HUES48 (cell line): ENCODE data around the gene ATF6.

Experiments used
- H3K27ac ChIP-seq: one replicate; pipeline ENCODE4 v1.7.0; 2013; ENCODE audit warnings: low read depth, low read length, inconsistent platforms
- H3K27me3 ChIP-seq: 2 replicates; pipeline ENCODE4 v1.6.1; 2013; ENCODE audit warnings: mild to moderate bottlenecking, low read length; ENCODE audit not compliant: control insufficient read depth, insufficient read depth
- H3K36me3 ChIP-seq: 2 replicates; pipeline ENCODE4 v1.6.1; 2013; ENCODE audit warnings: low read length; ENCODE audit not compliant: control insufficient read depth, insufficient read depth
- H3K4me1 ChIP-seq: 2 replicates; pipeline ENCODE4 v1.6.1; 2013; ENCODE audit warnings: mild to moderate bottlenecking, low read length; ENCODE audit not compliant: control insufficient read depth, insufficient read depth
- H3K4me3 ChIP-seq: 2 replicates; pipeline ENCODE4 v1.5.1; 2013; ENCODE audit warnings: mild to moderate bottlenecking, low read depth, low read length
- H3K9ac ChIP-seq: 2 replicates; pipeline ENCODE4 v1.6.1; 2013; ENCODE audit warnings: mild to moderate bottlenecking, low read depth, low read length, moderate library complexity
- H3K9me3 ChIP-seq: 2 replicates; pipeline ENCODE4 v1.6.1; 2013; ENCODE audit warnings: low read length; ENCODE audit not compliant: control insufficient read depth, insufficient read depth

Gene ATF6

DNA sequence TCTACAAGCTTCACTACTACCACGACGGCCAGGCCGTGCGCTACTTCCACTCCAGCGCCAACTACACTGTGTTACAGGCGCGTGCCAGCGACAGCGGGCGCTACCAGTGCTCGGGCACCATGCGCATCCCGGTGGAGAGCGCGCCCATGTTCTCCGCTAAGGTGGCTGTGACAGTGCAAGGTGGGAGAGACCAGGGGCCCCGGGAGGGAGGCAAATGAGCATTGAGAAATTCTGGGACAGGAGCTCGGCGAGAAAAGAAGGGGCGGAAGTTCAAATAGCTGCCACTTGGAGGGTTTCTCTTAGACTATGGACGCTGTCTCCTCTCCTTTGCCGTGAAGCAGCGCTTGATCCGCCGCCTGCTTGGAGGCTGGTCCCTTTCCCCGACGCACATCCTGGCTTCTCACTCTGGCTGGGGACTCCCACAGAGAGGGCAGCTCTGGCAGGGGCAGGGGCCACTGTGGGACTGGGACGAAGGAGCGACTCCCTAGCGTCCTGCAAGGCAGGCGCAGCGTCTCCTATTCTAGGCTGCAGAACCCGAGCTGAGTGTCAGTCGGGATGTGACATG lies 40.1 kb upstream of the ATF6 start:
- H3K4me1 ChIP-seq: peaks cover 15% of the 10 kb centered on the region

DNA sequence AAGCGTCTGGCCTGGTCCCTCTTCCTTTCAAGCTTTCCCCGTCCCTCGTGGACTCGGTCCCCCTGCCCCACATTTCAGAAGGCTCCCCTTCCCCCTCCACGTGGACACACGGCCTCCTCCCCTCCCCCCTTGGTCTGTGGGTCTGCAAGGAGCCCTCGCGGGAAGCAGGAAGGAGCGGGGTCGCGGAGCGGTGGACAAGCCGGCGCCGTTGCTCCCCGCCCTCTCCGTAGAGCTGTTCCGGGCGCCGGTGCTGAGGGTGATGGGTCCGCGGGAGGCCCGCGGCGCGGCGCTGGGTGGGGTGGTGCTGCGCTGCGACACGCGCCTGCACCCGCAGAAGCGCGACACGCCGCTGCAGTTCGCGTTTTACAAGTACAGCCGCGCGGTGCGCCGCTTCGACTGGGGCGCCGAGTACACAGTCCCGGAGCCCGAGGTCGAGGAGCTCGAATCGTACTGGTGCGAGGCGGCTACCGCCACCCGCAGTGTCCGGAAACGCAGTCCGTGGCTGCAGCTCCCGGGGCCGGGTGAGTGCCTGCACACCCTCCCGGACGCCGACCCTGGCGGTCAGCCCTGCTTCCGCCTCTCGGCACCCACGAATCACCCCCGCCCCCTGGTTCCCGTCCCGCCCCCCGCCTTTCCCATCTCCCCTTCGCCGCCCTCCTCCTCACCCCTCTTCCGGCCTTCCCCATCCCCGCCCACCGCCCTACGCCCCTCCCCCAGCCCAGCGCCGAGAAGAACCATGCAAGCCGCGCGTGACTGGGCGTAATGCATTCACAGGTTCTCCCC lies 39.5 kb upstream of the ATF6 start:
- peak overlapping the region; percentile 68 for H3K27ac ChIP-seq
- peaks cover 21% of the 10 kb centered on the region for H3K4me1 ChIP-seq
- no peaks in the 10 kb centered on the region for H3K9me3 ChIP-seq
- H3K36me3 ChIP-seq: no peaks in the 10 kb centered on the region
- H3K9ac ChIP-seq: peak overlapping the region; percentile 83
- H3K27me3 ChIP-seq: peaks cover 50% of the 10 kb centered on the region
- H3K4me3 ChIP-seq: peak overlapping the region; percentile 82

More for the DNA sequence above, 40.1 kb upstream of the ATF6 start:
- Histone ChIP-seq H3K36me3 (no peaks in the 10 kb centered on the region), H3K9ac (no peak overlapping the region), H3K27ac (no peak overlapping the region), H3K27me3 (peaks cover 50% of the 10 kb centered on the region), H3K4me3 (peak overlapping the region; percentile 82), H3K9me3 (no peaks in the 10 kb centered on the region)

DNA sequence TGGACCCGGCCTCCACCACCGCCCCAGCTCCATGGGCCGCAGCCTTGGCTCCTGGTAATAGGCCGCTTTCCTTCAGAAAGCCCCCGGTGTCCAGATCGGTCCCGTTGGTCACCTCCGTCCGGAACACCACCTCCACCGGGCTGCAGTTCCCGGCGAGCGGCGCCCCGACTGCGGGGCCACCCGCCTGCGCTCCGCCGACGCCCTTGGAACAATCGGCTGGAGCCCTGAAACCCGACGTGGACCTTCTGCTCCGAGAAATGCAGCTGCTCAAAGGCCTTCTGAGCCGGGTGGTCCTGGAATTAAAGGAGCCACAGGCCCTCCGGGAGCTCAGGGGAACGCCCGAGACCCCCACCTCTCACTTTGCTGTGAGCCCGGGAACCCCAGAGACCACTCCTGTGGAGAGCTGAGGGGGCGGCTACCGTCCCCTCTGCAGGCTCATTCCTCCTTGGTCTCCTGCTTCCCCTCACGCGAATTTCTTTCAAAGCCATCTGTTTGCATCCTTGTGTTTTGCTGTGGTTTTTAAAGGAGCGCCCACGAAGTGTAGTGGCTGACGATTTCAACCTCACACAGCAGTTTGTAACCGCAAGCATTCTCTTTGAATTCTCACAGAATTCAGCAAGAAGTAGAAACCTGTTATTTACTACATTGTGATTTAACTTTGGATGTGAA lies 38.7 kb upstream of the ATF6 start:
- H3K9me3 ChIP-seq: no peaks in the 10 kb centered on the region
- H3K36me3 ChIP-seq: no peaks in the 10 kb centered on the region
- H3K4me1 ChIP-seq: peaks cover 21% of the 10 kb centered on the region
- peak overlapping the region; percentile 82 for H3K4me3 ChIP-seq
- peak overlapping the region; percentile 68 for H3K27ac ChIP-seq
- peaks cover 47% of the 10 kb centered on the region for H3K27me3 ChIP-seq
- peak overlapping the region; percentile 83 for H3K9ac ChIP-seq

DNA sequence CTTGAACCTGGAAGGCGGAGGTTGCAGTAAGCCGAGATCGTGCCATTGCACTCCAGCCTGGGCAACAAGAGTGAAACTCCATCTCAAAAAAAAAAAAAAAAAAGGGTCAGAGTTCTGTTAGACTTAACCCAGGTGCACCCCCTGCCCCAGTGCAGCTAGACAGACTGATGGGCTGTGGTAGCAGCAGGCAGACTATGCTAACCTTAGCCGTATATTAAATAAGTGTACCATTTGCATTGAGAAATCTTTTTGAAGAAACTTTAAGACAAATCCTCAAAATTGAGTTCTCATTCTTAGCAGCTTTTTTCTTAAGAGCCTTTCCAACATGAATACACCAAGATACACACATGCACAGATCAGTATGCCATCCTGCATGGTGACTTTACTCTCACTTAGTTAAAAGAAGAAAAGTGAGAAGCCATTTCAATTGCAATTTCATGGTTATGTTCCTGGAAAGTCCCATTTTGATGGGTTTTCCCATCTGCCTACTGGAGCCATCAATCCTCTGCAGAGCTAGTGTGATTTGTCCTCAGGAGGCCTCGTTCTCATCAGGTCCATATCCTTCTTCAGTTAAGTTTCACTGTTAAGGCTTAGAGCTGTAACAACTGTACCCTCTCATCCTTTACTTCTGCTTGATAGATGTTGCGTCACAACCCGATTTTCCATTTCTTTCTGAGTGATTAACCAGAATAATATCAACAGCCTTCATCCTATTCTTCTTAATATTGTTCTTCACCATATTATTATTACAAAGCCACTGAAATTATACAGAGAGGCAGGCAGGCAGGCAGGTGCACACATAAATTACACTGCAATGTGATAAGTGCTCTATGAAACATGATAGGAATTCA lies 37.5 kb upstream of the ATF6 start:
- Histone ChIP-seq H3K36me3 (no peaks in the 10 kb centered on the region), H3K9me3 (no peaks in the 10 kb centered on the region), H3K4me1 (peaks cover 21% of the 10 kb centered on the region), H3K4me3 (no peak overlapping the region), H3K9ac (no peak overlapping the region), H3K27ac (no peak overlapping the region), H3K27me3 (peaks cover 39% of the 10 kb centered on the region)

DNA sequence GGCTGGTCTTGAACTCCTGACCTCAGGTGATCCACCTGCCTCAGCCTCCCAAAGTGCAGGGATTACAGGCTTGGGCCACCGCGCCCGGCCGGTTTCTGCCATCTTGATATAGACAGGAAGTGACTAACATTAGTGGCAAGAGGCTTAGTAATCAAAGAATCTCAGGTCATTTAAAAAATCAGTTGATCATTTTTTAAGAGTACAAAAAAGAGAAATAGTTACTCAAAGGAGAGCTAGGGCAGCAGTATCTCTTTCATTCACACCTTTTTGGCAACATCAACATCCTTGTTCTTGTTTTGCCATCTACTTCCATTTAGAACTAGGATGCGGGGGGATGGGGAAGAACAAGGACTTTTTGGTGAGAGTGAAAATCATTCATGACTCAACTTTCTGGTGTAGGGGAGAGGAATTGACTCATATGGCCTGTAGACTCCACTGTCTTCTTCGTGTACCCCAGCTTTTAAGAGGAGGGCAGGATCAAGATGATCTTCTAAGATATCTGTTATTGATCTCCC lies 36.0 kb upstream of the ATF6 start:
- Histone ChIP-seq H3K4me1 (peaks cover 21% of the 10 kb centered on the region), H3K27ac (no peak overlapping the region), H3K27me3 (peaks cover 25% of the 10 kb centered on the region), H3K36me3 (no peaks in the 10 kb centered on the region), H3K9ac (no peak overlapping the region), H3K9me3 (no peaks in the 10 kb centered on the region), H3K4me3 (no peak overlapping the region)

DNA sequence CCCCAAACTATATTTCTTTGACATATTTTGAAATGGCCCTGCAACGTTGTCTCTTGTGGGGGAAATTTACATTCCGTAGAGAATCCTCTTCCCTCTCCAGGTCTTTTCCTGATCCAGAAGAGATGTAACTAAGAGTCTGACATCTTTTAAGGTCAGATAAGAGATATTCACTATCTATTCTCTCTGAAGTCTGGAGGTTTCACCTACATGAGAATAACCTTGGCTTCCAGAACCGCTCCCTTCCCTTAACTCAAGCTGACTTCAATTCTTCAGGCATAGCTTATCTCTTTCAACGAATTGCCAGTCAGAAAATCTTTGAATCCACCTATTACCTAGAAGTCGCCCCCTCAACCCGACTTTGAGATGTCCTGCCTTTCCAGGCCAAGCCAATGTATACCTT lies 34.9 kb upstream of the ATF6 start:
- Histone ChIP-seq H3K4me3 (no peak overlapping the region), H3K9ac (no peak overlapping the region), H3K4me1 (peaks cover 27% of the 10 kb centered on the region), H3K27me3 (peaks cover 14% of the 10 kb centered on the region), H3K9me3 (no peaks in the 10 kb centered on the region), H3K27ac (no peak overlapping the region), H3K36me3 (no peaks in the 10 kb centered on the region)

DNA sequence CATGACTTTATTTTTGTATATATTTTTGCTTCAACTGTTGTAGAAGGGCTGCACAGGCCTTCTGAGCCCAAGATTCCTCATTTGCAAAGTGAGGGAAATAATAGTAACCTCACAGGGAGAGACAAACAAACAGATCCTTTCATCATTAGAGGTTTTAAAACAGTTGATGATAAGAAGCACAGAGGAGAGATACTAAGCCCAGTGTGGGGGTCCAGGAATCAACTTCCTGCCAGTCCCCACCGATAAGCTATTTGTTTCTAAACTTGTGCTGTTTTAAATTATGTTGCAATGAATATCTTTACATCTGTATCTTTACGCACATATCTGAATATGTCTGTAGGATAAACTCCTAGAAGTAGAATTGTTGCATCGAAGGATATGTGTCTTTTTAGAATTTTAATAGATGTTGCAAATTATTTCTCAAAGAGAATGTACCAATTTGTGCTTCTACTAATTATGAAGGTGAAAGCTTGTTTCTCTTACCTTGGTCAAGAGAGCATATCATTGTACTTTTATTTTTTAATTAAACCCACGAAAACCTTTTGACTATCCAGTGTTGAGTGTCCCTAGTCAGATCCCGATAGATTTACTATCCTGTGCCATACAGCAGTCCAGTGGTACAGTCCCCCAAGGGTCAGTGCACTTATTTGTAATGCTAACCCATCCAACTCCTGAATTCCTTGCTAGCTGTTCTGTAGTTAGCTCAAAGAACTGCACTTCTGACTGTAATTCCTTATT lies 34.0 kb upstream of the ATF6 start:
- Histone ChIP-seq H3K9me3 (no peaks in the 10 kb centered on the region), H3K36me3 (no peaks in the 10 kb centered on the region), H3K4me3 (no peak overlapping the region), H3K4me1 (peaks cover 36% of the 10 kb centered on the region), H3K27ac (no peak overlapping the region), H3K9ac (no peak overlapping the region), H3K27me3 (peaks cover 8% of the 10 kb centered on the region)

DNA sequence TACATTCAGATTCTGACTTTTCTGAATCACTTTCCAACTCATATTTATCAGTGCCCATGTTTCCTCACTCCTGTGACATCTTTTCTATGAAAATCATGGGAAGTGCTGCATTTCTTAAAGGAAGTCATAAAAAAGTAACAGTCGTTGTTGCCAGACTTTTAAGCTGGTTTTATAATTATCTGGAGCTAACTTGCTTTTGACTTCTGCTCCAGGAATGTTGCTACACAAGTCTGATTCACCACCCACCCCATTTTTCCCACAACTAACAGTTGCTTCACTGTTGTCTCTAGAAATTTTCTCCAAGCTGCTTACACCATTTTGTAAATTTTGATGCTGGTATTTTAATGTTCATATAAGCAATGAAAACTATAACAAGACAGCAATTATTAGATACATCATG lies 32.6 kb upstream of the ATF6 start:
- Histone ChIP-seq H3K36me3 (no peaks in the 10 kb centered on the region), H3K4me1 (peaks cover 42% of the 10 kb centered on the region), H3K4me3 (no peak overlapping the region), H3K27ac (no peak overlapping the region), H3K9me3 (no peaks in the 10 kb centered on the region), H3K27me3 (peaks cover 3% of the 10 kb centered on the region), H3K9ac (no peak overlapping the region)

DNA sequence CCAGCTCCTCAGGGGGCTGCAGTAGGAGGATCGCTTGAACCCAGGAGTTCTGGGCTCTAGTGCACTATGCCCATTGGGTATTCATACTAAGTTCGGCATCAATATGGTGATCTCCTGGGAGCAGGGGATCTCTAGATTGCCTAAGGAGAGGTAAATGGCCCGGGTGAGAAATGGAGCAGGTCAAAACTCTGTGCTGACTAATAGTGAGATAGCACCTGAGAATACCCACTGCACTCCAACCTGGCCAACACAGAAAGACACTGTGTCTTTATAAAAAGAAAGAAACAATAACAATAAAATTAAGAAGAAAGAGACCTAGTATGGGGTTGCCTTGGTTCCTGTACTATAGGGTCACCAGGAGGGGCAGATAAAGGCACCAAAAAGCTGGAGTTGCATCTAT lies 30.3 kb upstream of the ATF6 start:
- Histone ChIP-seq H3K27ac (no peak overlapping the region), H3K27me3 (no peaks in the 10 kb centered on the region), H3K4me1 (peaks cover 33% of the 10 kb centered on the region)

DNA sequence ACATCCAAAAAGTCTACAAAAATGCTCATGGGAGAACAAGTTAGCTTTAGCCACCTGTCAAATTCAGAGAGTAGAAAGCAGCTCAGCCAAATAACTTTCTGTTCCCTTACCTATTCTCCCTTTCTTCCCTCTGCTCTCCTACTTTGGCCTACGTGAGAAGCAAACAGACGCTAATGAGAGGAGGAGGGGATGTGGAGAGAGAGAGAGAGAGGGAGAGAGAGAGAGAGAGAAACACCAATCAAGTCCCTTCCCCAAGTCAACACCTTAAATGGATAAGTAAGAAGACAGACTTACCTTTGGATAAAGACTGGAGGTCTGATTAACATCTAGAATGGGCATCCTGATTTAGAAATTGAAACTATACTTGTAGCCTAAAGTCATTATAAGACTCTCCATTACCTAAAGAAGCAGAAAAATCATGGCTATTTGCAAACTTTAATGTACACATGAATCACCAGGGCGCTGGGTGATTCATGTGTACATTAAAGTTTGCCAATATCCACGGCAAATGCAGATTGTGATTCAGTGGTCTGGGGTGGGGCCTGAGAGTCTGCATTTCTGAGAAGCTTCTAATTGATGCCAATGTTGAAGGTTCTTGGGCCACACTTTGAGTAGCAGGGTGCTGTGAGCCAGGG lies 29.7 kb upstream of the ATF6 start:
- H3K36me3 ChIP-seq: no peaks in the 10 kb centered on the region
- H3K27me3 ChIP-seq: no peaks in the 10 kb centered on the region
- H3K4me3 ChIP-seq: peak overlapping the region; percentile 16; the same call in 1 of the 2 replicates

More for the DNA sequence above, 30.3 kb upstream of the ATF6 start:
- H3K36me3 ChIP-seq: no peaks in the 10 kb centered on the region
- no peak overlapping the region for H3K9ac ChIP-seq
- H3K4me3 ChIP-seq: peak overlapping the region; percentile 16; the same call in 1 of the 2 replicates
- no peaks in the 10 kb centered on the region for H3K9me3 ChIP-seq

More for the DNA sequence above, 29.7 kb upstream of the ATF6 start:
- Histone ChIP-seq H3K9me3 (no peaks in the 10 kb centered on the region), H3K9ac (no peak overlapping the region), H3K27ac (no peak overlapping the region), H3K4me1 (peaks cover 29% of the 10 kb centered on the region)
